ENCODE data around the gene DYNLRB1. TPM values are rescaled to one million over a fixed set of nuclear protein-coding genes. Genes with fewer than 3 reads are reported as not detected.
A peak's percentile ranks its signal among the peaks of the same experiment; 100 is the strongest.

The DYNLRB1 gene
- total and polyA plus RNA-seq, 2 of the 13 experiments (the other 11 are each of a cell fraction or from before 2014, with no cell fraction given): 140 to 244 TPM

- TF ChIP-seq, protein P1, sequence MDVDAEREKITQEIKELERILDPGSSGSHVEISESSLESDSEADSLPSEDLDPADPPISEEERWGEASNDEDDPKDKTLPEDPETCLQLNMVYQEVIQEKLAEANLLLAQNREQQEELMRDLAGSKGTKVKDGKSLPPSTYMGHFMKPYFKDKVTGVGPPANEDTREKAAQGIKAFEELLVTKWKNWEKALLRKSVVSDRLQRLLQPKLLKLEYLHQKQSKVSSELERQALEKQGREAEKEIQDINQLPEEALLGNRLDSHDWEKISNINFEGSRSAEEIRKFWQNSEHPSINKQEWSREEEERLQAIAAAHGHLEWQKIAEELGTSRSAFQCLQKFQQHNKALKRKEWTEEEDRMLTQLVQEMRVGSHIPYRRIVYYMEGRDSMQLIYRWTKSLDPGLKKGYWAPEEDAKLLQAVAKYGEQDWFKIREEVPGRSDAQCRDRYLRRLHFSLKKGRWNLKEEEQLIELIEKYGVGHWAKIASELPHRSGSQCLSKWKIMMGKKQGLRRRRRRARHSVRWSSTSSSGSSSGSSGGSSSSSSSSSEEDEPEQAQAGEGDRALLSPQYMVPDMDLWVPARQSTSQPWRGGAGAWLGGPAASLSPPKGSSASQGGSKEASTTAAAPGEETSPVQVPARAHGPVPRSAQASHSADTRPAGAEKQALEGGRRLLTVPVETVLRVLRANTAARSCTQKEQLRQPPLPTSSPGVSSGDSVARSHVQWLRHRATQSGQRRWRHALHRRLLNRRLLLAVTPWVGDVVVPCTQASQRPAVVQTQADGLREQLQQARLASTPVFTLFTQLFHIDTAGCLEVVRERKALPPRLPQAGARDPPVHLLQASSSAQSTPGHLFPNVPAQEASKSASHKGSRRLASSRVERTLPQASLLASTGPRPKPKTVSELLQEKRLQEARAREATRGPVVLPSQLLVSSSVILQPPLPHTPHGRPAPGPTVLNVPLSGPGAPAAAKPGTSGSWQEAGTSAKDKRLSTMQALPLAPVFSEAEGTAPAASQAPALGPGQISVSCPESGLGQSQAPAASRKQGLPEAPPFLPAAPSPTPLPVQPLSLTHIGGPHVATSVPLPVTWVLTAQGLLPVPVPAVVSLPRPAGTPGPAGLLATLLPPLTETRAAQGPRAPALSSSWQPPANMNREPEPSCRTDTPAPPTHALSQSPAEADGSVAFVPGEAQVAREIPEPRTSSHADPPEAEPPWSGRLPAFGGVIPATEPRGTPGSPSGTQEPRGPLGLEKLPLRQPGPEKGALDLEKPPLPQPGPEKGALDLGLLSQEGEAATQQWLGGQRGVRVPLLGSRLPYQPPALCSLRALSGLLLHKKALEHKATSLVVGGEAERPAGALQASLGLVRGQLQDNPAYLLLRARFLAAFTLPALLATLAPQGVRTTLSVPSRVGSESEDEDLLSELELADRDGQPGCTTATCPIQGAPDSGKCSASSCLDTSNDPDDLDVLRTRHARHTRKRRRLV (CRISPR knock-in tag; IDR thresholded peaks at IDR 0.05): no peak
- no peak for TF ChIP-seq PAWR (CRISPR knock-in tag; IDR thresholded peaks at IDR 0.05; ENCODE audit: borderline replicate concordance)
- no peak for TF ChIP-seq ZNF24 (IDR thresholded peaks at IDR 0.05)
- no peak for TF ChIP-seq RFXAP (CRISPR knock-in tag; IDR thresholded peaks at IDR 0.05; ENCODE audit: borderline replicate concordance)
- peak; percentile 90 for TF ChIP-seq ZBTB38 (CRISPR knock-in tag; IDR thresholded peaks at IDR 0.05)
- no peak for TF ChIP-seq NFYB (CRISPR knock-in tag; IDR thresholded peaks at IDR 0.05)
- TF ChIP-seq, protein P2, sequence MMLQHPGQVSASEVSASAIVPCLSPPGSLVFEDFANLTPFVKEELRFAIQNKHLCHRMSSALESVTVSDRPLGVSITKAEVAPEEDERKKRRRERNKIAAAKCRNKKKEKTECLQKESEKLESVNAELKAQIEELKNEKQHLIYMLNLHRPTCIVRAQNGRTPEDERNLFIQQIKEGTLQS (CRISPR knock-in tag; IDR thresholded peaks at IDR 0.05): 0 out of 2 replicates have a peak, but pooled peaks have one; percentile 46
- no peak for TF ChIP-seq ZFP37 (CRISPR knock-in tag; IDR thresholded peaks at IDR 0.05; ENCODE audit: borderline replicate concordance)
- TF ChIP-seq MTF1 (CRISPR knock-in tag; IDR thresholded peaks at IDR 0.05): no peak
- TF ChIP-seq SMARCE1 (IDR thresholded peaks at IDR 0.05; ENCODE audit: borderline replicate concordance): no peak
- TF ChIP-seq XRCC5 (optimal IDR thresholded peaks at IDR 0.05; ENCODE audit: low read length): peak; percentile 95
- no peak for TF ChIP-seq YY1 (IDR thresholded peaks at IDR 0.05; ENCODE audit: insufficient read depth, insufficient replicate concordance, low read depth, low read length)
- TF ChIP-seq, protein P3, sequence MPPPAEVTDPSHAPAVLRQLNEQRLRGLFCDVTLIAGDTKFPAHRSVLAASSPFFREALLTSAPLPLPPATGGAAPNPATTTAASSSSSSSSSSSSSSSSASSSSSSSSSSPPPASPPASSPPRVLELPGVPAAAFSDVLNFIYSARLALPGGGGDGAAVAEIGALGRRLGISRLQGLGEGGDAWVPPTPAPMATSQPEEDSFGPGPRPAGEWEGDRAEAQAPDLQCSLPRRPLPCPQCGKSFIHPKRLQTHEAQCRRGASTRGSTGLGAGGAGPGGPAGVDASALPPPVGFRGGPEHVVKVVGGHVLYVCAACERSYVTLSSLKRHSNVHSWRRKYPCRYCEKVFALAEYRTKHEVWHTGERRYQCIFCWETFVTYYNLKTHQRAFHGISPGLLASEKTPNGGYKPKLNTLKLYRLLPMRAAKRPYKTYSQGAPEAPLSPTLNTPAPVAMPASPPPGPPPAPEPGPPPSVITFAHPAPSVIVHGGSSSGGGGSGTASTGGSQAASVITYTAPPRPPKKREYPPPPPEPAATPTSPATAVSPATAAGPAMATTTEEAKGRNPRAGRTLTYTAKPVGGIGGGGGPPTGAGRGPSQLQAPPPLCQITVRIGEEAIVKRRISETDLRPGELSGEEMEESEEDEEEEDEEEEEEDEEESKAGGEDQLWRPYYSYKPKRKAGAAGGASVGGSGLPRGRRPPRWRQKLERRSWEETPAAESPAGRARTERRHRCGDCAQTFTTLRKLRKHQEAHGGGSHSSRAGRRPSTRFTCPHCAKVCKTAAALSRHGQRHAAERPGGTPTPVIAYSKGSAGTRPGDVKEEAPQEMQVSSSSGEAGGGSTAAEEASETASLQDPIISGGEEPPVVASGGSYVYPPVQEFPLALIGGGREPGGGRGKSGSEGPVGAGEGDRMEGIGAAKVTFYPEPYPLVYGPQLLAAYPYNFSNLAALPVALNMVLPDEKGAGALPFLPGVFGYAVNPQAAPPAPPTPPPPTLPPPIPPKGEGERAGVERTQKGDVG (CRISPR knock-in tag; IDR thresholded peaks at IDR 0.05; ENCODE audit: borderline replicate concordance): peak; percentile 78; the same call in 1 of the 2 replicates
- no peak for TF ChIP-seq SNAI1 (CRISPR knock-in tag; IDR thresholded peaks at IDR 0.05; ENCODE audit: borderline replicate concordance)
- no peak for TF ChIP-seq ZNF460 (CRISPR knock-in tag; IDR thresholded peaks at IDR 0.05; ENCODE audit: borderline replicate concordance)
- no peak for TF ChIP-seq REST (IDR thresholded peaks at IDR 0.05; ENCODE audit: borderline replicate concordance in 1 of 2, low read depth in 1 of 2, low read length in 2 of 2)
- TF ChIP-seq NFKB2 (CRISPR knock-in tag; IDR thresholded peaks at IDR 0.05; ENCODE audit: borderline replicate concordance): peak; percentile 37; the same call in 1 of the 2 replicates
Measured at GRCh38 chr20:34536798-34537394, 20.7 kb downstream of the DYNLRB1 start (continued).

Measured in HepG2 (cell line).